ENCODE results near the gene RIT1.
"Not testable (repeated sequence)": the region's sequence is repeated elsewhere in the genome, so short reads cannot be mapped to it uniquely, and the experiment has no call there.

RIT1 gene

GRCh38 chr1:155931332-155932038 is 20.3 kb upstream of the RIT1 start:
- no peaks in the 10 kb centered on the region for H3K27me3 ChIP-seq (ENCODE audit: insufficient read depth, low read depth, severe bottlenecking)
- no peaks in the 10 kb centered on the region for H3K9me3 ChIP-seq (ENCODE audit: severe bottlenecking)
- peaks cover 77% of the 10 kb centered on the region for H3K36me3 ChIP-seq
- no peak overlapping the region for H3K27ac ChIP-seq
- no peak for DNase-seq
- TF ChIP-seq, protein P1, sequence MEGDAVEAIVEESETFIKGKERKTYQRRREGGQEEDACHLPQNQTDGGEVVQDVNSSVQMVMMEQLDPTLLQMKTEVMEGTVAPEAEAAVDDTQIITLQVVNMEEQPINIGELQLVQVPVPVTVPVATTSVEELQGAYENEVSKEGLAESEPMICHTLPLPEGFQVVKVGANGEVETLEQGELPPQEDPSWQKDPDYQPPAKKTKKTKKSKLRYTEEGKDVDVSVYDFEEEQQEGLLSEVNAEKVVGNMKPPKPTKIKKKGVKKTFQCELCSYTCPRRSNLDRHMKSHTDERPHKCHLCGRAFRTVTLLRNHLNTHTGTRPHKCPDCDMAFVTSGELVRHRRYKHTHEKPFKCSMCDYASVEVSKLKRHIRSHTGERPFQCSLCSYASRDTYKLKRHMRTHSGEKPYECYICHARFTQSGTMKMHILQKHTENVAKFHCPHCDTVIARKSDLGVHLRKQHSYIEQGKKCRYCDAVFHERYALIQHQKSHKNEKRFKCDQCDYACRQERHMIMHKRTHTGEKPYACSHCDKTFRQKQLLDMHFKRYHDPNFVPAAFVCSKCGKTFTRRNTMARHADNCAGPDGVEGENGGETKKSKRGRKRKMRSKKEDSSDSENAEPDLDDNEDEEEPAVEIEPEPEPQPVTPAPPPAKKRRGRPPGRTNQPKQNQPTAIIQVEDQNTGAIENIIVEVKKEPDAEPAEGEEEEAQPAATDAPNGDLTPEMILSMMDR (IDR thresholded peaks at IDR 0.05; ENCODE audit: low read depth, low read length) = no peak
- H3K4me3 ChIP-seq (ENCODE audit: low read depth, low read length) = no peak overlapping the region

DNA sequence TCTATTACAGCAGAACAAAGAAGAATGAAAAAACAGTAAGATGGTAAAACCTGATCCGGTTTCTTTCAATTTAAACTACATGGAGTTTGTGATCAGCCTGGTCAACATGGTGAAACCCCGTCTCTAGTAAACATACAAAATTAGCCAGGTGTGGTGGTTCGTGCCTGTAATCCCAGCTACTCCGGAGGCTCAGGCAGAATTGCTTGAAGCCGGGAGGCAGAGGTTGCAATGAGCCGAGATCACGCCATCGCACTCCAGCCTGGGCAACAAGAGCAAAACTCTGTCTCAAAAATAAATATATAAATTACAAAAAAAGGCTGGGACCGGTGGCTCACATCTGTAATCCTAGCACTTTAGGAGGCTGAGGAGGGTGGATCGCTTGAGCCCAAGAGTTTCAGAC is 19.6 kb upstream of the RIT1 start:
- H3K4me3 ChIP-seq (ENCODE audit: low read depth, low read length); H3K27me3 ChIP-seq (ENCODE audit: insufficient read depth, low read depth, severe bottlenecking); H3K9me3 ChIP-seq (ENCODE audit: severe bottlenecking); DNase-seq; H3K27ac ChIP-seq: not testable (repeated sequence)
- H3K36me3 ChIP-seq = peaks cover 85% of the 10 kb centered on the region

- Histone ChIP-seq H3K4me3 (ENCODE audit: low read depth, low read length) (no peak overlapping the region), H3K9me3 (ENCODE audit: severe bottlenecking) (no peaks in the 10 kb centered on the region), H3K27ac (no peak overlapping the region), H3K27me3 (ENCODE audit: insufficient read depth, low read depth, severe bottlenecking) (no peaks in the 10 kb centered on the region), H3K36me3 (peaks cover 100% of the 10 kb centered on the region)
- TF ChIP-seq, protein P1 (IDR thresholded peaks at IDR 0.05; ENCODE audit: low read depth, low read length) = no peak
- DNase-seq = no peak
These were observed 17.9 kb upstream of the RIT1 start for GRCh38 chr1:155929057-155929456.

GRCh38 chr1:155925506-155925905 is 14.4 kb upstream of the RIT1 start:
- no peak overlapping the region for H3K27ac ChIP-seq
- no peak overlapping the region for H3K4me3 ChIP-seq (ENCODE audit: low read depth, low read length)
- DNase-seq = no peak
- peaks cover 100% of the 10 kb centered on the region for H3K36me3 ChIP-seq
- no peaks in the 10 kb centered on the region for H3K9me3 ChIP-seq (ENCODE audit: severe bottlenecking)
- TF ChIP-seq, protein P1 (IDR thresholded peaks at IDR 0.05; ENCODE audit: low read depth, low read length) = no peak
- H3K27me3 ChIP-seq (ENCODE audit: insufficient read depth, low read depth, severe bottlenecking) = no peaks in the 10 kb centered on the region

GRCh38 chr1:155920717-155921116 is 9.6 kb upstream of the RIT1 start:
- no peaks in the 10 kb centered on the region for H3K9me3 ChIP-seq (ENCODE audit: severe bottlenecking)
- peaks cover 98% of the 10 kb centered on the region for H3K36me3 ChIP-seq
- DNase-seq = no peak
- no peaks in the 10 kb centered on the region for H3K27me3 ChIP-seq (ENCODE audit: insufficient read depth, low read depth, severe bottlenecking)
- no peak overlapping the region for H3K27ac ChIP-seq
- H3K4me3 ChIP-seq (ENCODE audit: low read depth, low read length) = no peak overlapping the region
- TF ChIP-seq, protein P1 (IDR thresholded peaks at IDR 0.05; ENCODE audit: low read depth, low read length) = no peak

- DNase-seq = no peak
These were observed 8.7 kb upstream of the RIT1 start for GRCh38 chr1:155919801-155920200.

More at GRCh38 chr1:155919801-155920200, 8.7 kb upstream of the RIT1 start:
- no peaks in the 10 kb centered on the region for H3K27me3 ChIP-seq (ENCODE audit: insufficient read depth, low read depth, severe bottlenecking)
- no peaks in the 10 kb centered on the region for H3K9me3 ChIP-seq (ENCODE audit: severe bottlenecking)
- H3K27ac ChIP-seq = no peak overlapping the region
- H3K36me3 ChIP-seq = peaks cover 98% of the 10 kb centered on the region
- H3K4me3 ChIP-seq (ENCODE audit: low read depth, low read length) = no peak overlapping the region
- TF ChIP-seq, protein P1 (IDR thresholded peaks at IDR 0.05; ENCODE audit: low read depth, low read length) = no peak
